ENCODE measurements around the gene SSBP3.
A peak's percentile ranks its signal among the peaks of the same experiment; 100 is the strongest.

SSBP3 gene

GRCh38 chr1:54263601-54264226 is 142.5 kb downstream of the SSBP3 start:
- DNase-seq, result no peak

- no peak for DNase-seq
These were observed 143.9 kb downstream of the SSBP3 start for GRCh38 chr1:54262244-54262643.

GRCh38 chr1:54260810-54261209 is 145.4 kb downstream of the SSBP3 start:
- DNase-seq, result no peak

GRCh38 chr1:54259546-54260140 is 146.6 kb downstream of the SSBP3 start:
- DNase-seq, result no peak

- DNase-seq, result no peak
These were observed 148.3 kb downstream of the SSBP3 start for GRCh38 chr1:54257876-54258275.

- DNase-seq, result no peak
These were observed 148.9 kb downstream of the SSBP3 start for GRCh38 chr1:54257346-54257620.

DNA sequence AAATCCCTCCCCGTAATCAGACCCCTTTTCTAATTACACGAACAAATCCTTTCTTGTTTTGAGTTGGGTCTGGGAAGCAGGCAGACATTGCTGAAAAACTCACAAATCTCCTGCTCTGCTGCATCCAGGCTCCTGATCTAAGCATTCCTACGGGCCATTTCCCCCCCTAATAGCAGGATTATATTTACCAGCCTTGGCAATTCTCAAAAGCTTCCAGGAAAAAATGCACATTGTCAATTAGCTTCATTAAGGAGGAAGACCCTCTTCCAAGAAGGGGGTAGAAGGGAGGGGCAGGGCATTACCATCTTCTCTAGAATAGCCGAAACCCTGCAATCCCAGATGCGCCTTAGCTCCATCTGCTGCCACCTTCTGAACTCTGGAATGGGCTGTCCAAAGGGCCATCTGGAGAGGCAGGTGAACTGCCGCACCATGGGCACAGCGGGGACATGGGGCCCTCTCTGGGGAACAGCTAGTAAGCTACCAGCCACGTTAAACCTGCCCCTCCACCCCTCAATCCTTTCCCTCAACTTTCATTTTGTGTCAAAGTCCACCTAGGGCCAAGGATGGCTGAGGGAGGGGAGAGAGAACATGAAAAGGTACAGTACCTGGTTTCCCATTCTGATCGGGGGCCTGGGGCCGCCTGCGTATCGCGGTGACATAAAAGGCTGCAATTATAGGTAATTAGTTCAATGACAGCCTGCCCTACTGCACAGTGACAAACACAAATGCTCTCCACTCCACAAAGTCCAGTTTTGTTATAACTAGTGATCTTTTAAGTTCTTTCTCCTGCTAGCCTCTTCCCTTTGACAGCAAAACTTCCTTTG is 149.5 kb downstream of the SSBP3 start:
- no peak for DNase-seq

- no peak for DNase-seq
These were observed 151.0 kb downstream of the SSBP3 start for GRCh38 chr1:54255026-54255702.

- DNase-seq, result peak; percentile 70
These were observed 152.1 kb downstream of the SSBP3 start for GRCh38 chr1:54254055-54254454.

DNA sequence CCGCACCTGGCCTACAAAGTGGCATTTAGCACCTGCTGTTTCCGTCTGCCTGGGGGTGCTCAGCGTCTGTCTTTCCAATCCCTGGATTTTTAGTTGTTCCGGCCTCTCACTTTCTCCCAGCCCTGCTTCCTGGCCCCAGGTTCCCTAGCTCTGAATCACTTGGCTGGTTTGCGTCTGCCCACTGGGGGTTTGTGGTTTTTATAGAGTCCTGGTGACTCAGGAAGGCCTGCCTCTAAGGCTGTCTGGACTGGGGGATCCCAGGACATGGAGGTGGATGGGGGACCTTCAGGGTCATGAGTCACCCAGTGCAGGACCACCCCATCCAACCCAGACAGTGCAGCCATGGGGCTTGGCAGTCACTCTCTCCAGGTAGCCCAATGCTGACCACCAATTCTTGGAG is 152.7 kb downstream of the SSBP3 start:
- DNase-seq, result no peak

DNA sequence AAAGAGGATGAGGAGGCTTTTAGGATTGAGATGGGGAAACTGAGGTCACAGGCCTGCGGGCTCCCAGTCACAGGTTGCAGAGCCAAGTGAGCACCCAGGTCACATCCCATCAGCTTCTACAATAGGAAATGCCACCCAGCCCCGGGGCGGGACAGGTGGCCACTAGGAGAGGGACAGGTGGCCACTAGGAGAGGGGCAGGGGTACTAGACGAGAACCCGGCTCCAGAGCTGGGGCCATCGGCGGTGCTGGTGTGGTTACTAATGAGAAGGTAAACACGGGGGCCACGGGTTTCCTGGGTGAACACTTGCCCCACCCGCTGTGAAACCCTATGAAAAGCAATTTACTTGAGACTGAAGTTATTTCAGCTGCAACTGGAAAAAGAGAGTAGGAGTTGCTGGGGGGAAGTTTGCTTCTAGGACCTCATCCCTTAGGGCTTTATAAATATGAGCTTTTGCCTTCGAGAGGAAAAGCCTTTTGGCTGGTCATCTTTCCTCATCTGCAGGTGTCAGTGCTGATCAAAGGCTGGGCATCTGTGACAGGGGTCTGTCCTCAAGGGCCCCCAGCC is 153.7 kb downstream of the SSBP3 start:
- DNase-seq, result no peak

- no peak for DNase-seq
These were observed 155.5 kb downstream of the SSBP3 start for GRCh38 chr1:54250670-54251069.

DNA sequence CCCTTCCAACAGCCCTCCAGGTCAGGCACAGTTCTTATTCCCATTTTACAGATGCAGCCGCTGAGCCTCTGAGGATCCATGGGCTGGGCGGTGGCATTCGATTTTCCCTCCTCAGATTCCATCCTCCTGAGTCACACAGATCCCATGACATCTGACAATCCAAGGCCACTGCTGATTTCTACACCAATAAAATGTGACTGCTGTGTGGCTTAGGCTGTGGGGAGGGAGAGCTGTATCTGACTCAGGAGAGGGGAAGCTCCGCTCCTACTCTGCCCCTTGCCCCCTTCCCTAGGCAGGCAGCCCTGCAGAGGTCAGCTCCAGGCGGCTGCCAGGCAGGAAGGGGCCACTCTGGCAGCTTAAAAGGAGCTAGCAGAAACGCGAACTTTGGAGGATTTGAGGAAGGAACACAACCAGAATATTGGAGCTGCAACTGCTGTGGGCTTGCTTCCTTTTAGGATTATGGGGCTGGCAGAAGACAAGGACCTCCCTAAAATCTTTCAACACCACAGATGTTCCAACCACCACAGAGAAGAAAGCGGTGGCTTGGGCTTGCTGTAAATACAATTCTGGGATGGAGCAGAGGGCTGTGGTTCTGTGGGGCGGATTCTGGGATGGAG is 156.3 kb downstream of the SSBP3 start:
- no peak for DNase-seq

DNA sequence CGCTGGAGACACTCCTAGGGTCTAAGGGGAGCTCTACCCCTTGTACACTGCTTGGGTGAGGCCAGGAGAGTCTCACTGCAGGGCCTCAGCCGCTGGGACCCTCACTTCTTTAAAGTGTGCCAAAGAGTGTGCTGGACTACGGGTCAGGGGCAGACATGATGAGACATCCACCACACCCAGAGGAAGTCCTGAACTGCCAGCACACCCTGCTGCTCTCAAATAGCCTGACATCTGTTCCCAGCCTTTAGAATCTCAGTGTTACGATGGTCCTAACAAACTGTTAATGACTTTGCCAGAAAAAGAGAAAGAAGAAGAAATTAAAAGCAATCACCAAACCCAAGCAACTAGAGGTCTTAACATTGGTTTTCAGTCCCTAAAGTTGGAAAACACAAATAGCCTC is 157.2 kb downstream of the SSBP3 start:
- no peak for DNase-seq

DNA sequence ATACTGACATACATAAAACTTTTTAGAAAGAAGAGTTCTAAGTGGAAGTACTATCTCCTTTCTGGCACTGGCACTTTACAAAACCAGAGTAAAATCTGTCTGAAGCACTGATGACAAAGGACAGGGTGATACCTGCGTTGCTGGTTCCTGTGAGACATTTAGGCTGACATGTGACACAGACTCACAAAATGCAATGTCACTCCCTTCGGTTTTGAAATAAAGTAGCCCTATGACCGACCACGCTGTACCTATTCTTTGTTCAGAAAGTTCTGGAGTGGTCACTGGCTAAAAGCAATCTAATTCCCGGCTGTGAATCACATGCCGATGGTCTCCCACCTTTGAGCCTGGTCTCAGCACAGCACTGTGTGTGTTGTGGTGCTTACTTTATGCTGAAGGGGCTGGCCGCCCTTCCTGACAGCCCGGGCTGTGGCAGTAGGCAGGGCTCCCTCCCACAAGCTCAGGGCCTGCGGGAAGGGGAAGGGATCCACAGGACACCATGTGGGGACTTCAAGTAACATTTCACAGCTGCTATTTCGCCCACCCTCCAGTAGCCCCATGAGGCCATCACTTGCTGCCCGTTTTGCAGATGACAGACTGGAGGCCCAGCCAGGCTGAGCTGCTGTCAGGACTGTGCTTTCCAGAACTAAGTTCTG is 158.2 kb downstream of the SSBP3 start:
- no peak for DNase-seq

DNA sequence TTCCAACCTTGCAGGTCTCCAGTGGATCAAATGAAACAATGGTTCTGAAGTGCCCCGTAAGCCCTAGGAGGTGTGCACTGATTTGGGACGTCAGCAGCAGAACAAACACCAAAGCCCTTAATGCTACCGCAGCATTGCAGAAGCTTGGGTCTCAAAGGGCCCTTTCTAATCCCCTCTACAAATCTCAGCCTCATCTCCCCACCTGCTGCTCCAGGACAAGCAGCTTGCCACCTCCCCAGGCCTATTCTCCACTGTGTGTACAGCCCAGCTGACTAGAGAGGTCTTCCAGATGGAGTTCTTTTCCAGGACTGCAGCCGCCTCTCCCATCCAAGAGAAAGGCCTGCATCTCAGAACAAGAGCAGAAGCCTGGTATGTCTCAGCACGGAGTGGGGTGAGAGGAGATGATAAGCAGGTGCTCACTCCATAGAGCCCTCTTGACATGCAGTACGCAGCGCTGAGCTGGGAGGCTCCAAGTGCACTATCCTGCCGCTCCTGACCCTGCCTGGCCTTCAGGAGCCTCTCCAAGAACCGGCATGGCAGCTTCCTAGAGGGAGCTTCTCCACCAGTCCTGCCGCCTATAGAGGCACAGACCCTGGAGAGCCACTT is 160.0 kb downstream of the SSBP3 start:
- DNase-seq, result no peak

DNA sequence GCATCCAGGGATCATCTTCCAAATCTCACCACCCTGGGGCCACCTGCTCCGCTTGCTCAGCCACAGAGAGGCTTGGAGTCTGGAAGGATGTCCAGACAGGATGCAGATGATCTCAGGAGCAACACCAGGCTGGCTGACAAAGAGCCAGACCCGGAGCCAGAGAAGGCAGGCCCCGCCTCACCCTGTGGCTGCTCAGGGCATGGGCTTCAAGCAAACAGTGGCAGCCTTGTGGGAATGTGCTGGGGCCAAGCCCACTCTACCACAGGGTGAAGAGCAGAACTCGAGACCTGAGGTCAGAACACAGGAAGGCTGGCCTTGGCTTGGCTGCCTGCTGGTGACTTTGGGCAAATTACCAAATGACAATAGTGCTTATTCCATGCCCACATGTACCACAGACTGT is 160.7 kb downstream of the SSBP3 start:
- DNase-seq, result no peak

DNA sequence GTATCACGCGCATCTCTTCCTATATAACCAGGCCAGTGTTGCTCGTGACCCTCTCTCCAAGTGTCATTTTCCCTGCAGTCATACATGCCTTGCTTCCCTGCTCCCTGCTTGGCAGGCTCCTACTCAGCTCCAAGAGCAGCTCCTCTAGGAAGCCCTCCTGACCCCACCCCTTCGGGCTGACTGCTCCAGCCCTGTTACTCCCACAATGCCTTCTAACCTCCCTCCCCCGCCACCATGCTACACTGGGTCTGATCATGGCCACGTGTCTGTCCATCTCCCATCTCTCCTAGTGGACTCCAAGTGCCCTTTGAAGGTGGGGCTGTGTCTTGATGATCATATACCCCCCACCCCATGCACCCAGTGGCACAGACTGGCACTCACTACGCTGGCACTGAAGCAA is 161.5 kb downstream of the SSBP3 start:
- no peak for DNase-seq

DNA sequence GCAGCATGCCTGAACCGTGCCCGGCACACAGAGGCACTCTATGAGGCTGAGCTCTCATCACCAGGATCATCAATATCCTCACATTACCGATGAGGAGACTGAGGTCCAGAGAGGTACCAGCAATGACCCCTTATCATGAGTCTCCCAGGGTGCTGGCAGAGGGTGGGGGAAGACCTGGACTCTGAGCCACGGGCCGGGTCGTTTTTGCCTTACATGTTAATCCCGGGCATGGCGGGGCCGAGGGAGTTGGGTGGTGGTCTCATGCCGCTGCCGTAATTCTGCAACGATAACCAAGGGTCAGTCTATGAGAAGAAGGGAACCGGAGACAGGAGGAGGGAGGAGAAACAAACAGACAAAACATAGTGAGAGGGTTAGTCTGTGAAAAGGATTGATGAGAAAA is 163.2 kb downstream of the SSBP3 start:
- DNase-seq, result no peak

DNA sequence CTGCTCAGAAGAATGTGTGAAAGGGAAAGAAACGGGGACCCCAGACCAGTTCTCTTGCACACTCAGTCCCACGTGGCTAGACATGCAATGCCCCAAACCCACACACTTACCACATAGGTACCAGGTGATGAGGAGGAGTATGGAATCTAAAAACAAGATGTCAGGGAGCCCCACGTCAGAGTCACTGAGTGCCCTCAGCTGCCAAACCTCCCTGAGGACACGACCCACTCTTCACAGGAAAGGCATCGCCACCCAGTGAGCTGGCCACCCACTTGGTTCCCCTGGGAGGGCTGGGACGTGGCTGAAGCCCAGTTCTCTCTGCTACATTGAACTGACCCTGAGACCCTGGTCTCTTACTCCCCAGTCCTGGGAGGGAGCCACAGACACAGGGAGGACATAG is 164.8 kb downstream of the SSBP3 start:
- DNase-seq, result no peak

GRCh38 chr1:54240741-54241335 is 165.4 kb downstream of the SSBP3 start:
- no peak for DNase-seq

DNA sequence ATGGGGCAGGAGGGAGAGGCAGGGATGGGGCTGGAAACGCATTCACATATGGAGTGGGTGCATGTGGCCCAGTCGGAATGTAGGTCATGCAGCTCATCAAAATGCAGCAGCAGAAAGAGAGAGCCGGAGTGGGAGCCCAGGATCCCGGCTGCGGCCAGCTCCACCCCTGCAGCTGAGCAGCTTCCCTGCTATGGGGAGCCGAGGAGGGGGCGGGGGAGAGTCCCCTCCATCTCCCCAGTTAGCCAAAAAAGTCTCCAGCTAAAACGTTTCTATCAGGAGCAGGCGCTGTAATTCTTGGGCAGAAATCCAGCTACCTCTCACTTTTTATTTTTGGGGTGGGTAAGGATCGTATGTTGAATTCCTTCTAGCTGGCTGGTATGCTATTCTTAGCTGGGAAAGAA is 166.6 kb downstream of the SSBP3 start:
- DNase-seq, result no peak

Data from SHP77 treated with DMSO at 0.1 percent for 48 hours (cell line).